Effector memory CD4-positive, alpha-beta T cell (primary cell): Measurements from ENCODE around the gene TNS3.

ENCODE experiments used
- DNase-seq, 3 donors: peaks; one replicate each; pipeline ENCODE4 v3.0.0-alpha.2; 2020
- H3K27ac ChIP-seq: 2 replicates; pipeline ENCODE4 v1.7.0; 2013; ENCODE audit warnings: mild to moderate bottlenecking, low read length, moderate library complexity; ENCODE audit not compliant: insufficient read depth, poor library complexity, severe bottlenecking
- H3K27me3 ChIP-seq: replicated peaks from 2 replicates; pipeline ENCODE4 v1.7.0; 2013; ENCODE audit warnings: mild to moderate bottlenecking, low read length; ENCODE audit not compliant: insufficient read depth, control insufficient read depth, poor library complexity, severe bottlenecking
- H3K36me3 ChIP-seq: 2 replicates; pipeline ENCODE4 v1.7.0; 2013; ENCODE audit warnings: mild to moderate bottlenecking, low read length, moderate library complexity; ENCODE audit not compliant: control insufficient read depth, insufficient read depth
- H3K4me1 ChIP-seq: 2 replicates; pipeline ENCODE4 v1.7.0; 2013; ENCODE audit warnings: low read length, mild to moderate bottlenecking; ENCODE audit not compliant: control insufficient read depth, insufficient read depth, poor library complexity, severe bottlenecking
- H3K4me3 ChIP-seq: 2 replicates; pipeline ENCODE4 v1.7.0; 2013; ENCODE audit warnings: low read length, low read depth, mild to moderate bottlenecking; ENCODE audit not compliant: insufficient read depth, poor library complexity, severe bottlenecking
- H3K9me3 ChIP-seq: 2 replicates; pipeline ENCODE4 v1.7.0; 2013; ENCODE audit warnings: mild to moderate bottlenecking, low read length, moderate library complexity; ENCODE audit not compliant: control insufficient read depth

TNS3 gene

GRCh38 chr7:47583739-47584535 is 2.0 kb upstream of the TNS3 start:
- Histone ChIP-seq H3K9me3 (no peaks in the 10 kb centered on the region), H3K4me1 (no peaks in the 10 kb centered on the region), H3K36me3 (no peaks in the 10 kb centered on the region), H3K27ac (no peak overlapping the region), H3K4me3 (no peak overlapping the region), H3K27me3 (no peaks in the 10 kb centered on the region)
- DNase-seq: no peak

DNA sequence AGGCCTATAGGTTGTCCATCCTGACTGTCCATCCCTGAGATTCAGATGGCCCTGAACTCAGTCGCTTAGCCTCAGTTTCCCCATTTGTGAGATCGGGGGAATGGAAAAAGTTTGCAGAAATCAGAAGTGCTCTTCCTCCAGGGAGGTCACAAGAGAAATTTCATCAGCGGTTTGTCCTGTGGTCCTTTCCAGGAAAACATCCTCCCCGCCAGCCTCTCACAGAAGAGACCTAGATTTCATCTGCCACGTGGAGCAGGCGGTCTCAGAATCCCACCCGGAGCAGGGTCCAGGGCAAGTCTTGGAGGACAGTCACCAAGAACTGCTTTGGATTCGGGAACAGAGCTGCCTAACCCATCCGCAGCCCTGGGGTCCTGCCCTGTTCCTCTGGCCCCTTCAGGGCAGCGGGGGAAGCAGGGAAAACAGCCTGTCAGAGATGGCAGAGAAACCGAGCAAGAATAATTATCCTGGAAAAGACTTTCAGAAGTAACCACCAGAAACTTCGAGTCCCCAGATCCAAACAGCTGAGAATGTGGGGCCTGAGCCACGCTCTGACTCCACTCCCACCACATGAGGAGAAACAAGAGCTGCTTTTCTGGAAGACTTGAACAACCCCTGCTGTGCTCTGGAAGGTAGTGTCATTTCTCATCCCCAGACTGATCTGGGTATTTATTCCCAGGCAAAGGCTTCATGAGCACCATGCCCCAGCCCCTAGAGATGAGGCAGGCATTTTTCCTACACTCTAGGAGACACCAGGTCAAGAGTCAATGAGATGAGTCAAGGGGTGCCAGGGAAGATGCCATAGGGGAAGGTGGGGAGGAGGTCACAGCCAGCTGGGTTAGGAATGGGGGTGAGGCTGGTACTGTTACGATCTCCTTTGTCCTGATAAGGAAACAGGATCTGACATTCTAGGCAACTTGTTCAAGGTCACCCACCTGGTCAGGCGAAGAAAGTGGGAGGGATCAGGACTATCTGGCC is 1.1 kb upstream of the TNS3 start:
- no peak for DNase-seq
- H3K27ac ChIP-seq: no peak overlapping the region
- H3K4me1 ChIP-seq: no peaks in the 10 kb centered on the region
- no peaks in the 10 kb centered on the region for H3K36me3 ChIP-seq
- H3K27me3 ChIP-seq: no peaks in the 10 kb centered on the region
- no peaks in the 10 kb centered on the region for H3K9me3 ChIP-seq
- H3K4me3 ChIP-seq: no peak overlapping the region

GRCh38 chr7:47581438-47581803 is 490 bp downstream of the TNS3 start:
- no peak for DNase-seq
- H3K27ac ChIP-seq: no peak overlapping the region
- H3K9me3 ChIP-seq: no peaks in the 10 kb centered on the region
- no peak overlapping the region for H3K4me3 ChIP-seq
- no peaks in the 10 kb centered on the region for H3K36me3 ChIP-seq
- no peaks in the 10 kb centered on the region for H3K4me1 ChIP-seq
- no peaks in the 10 kb centered on the region for H3K27me3 ChIP-seq

GRCh38 chr7:47580811-47581331 is 1.0 kb downstream of the TNS3 start:
- Histone ChIP-seq H3K9me3 (no peaks in the 10 kb centered on the region), H3K27ac (no peak overlapping the region), H3K4me1 (no peaks in the 10 kb centered on the region), H3K36me3 (no peaks in the 10 kb centered on the region), H3K4me3 (no peak overlapping the region), H3K27me3 (no peaks in the 10 kb centered on the region)
- no peak for DNase-seq

GRCh38 chr7:47580175-47580706 is 1.7 kb downstream of the TNS3 start:
- Histone ChIP-seq H3K27me3 (no peaks in the 10 kb centered on the region), H3K27ac (no peak overlapping the region), H3K9me3 (no peaks in the 10 kb centered on the region), H3K4me3 (no peak overlapping the region), H3K4me1 (no peaks in the 10 kb centered on the region), H3K36me3 (no peaks in the 10 kb centered on the region)
- no peak for DNase-seq

DNA sequence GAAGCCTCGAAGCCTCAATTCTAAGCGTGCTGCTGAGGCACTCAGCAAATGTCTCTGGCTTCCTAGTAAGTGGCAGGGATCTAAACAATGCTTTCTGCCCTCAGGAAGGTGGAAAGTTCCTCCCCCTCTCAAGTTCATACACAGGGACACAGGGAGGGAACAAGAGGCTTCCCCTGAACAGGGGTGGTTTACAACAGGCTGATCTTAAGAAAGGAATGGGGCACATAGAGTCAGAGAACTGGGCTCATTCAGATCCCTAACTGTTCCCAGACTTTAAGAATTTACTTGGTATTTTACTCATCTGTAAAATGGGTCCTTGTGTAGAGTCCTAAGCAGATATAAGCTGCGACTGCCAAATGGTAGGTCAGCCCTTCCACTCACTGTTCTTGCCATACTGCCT is 2.5 kb downstream of the TNS3 start:
- DNase-seq: no peak
- Histone ChIP-seq H3K9me3 (no peaks in the 10 kb centered on the region), H3K4me1 (no peaks in the 10 kb centered on the region), H3K4me3 (no peak overlapping the region), H3K36me3 (no peaks in the 10 kb centered on the region), H3K27me3 (no peaks in the 10 kb centered on the region), H3K27ac (no peak overlapping the region)

- Histone ChIP-seq H3K4me1 (no peaks in the 10 kb centered on the region), H3K27me3 (no peaks in the 10 kb centered on the region), H3K4me3 (no peak overlapping the region), H3K36me3 (no peaks in the 10 kb centered on the region), H3K27ac (no peak overlapping the region), H3K9me3 (no peaks in the 10 kb centered on the region)
- DNase-seq: no peak
These were observed 3.2 kb downstream of the TNS3 start for GRCh38 chr7:47578579-47579270.

- no peak for DNase-seq
- no peaks in the 10 kb centered on the region for H3K9me3 ChIP-seq
- H3K36me3 ChIP-seq: no peaks in the 10 kb centered on the region
- no peak overlapping the region for H3K27ac ChIP-seq
- no peaks in the 10 kb centered on the region for H3K27me3 ChIP-seq
- no peaks in the 10 kb centered on the region for H3K4me1 ChIP-seq
- no peak overlapping the region for H3K4me3 ChIP-seq
These were observed 4.5 kb downstream of the TNS3 start for GRCh38 chr7:47577321-47577919.

- Histone ChIP-seq H3K4me1 (no peaks in the 10 kb centered on the region), H3K27me3 (no peaks in the 10 kb centered on the region), H3K36me3 (no peaks in the 10 kb centered on the region), H3K9me3 (no peaks in the 10 kb centered on the region), H3K4me3 (no peak overlapping the region), H3K27ac (no peak overlapping the region)
- DNase-seq: no peak
These were observed 5.0 kb downstream of the TNS3 start for GRCh38 chr7:47576866-47577306.
